IMR-90 (cell line): ENCODE measurements around the gene DTX3L. TPM values are rescaled to one million over a fixed set of nuclear protein-coding genes. Genes with fewer than 3 reads are reported as not detected.

Source experiments
- ATAC-seq: fragments of 200-7000 bp; cut with Tn5 transposase; 2 replicates; pipeline ENCODE4 v1.9.1; 2020; ENCODE audit warnings: low read depth, mild to moderate bottlenecking, moderate library complexity
- BruUV-seq: library from RNA; stranded (reverse); fragments of 400-500 nt; replicated peaks from 2 replicates; lab custom pipeline; 2021; lab: Mats Ljungman, UMichigan
- CTCF ChIA-PET: fragments of 300-600 bp; formaldehyde crosslinking; extraction: SDS; loops from one replicate; lab custom pipeline; 2021; ENCODE audit warnings: antibody characterized with exemption; lab: Yijun Ruan, JAX
- POLR2A ChIA-PET: fragments of 300-600 bp; sonication (Branson Sonifier 250); formaldehyde crosslinking; loops from one replicate; lab custom pipeline; 2022; ENCODE audit warnings: antibody characterized with exemption; ENCODE audit not compliant: unreplicated experiment; lab: Charles Lee
- DNase-seq: peaks from one replicate; pipeline ENCODE4 v3.0.0; 2013
- H2AFZ ChIP-seq: replicated peaks from 2 replicates; pipeline ENCODE3; 2013; ENCODE audit warnings: low read length, mild to moderate bottlenecking; ENCODE audit not compliant: poor library complexity
- H2AK5ac ChIP-seq: 2 replicates; pipeline ENCODE4 v1.6.1; 2013; ENCODE audit warnings: low read depth, low read length, inconsistent platforms
- H2AK9ac ChIP-seq: replicated peaks from 2 replicates; pipeline ENCODE3; 2013; ENCODE audit warnings: mild to moderate bottlenecking, low read depth, low read length, moderate library complexity; ENCODE audit not compliant: poor library complexity
- H2BK120ac ChIP-seq: 2 replicates; pipeline ENCODE4 v1.6.1; 2013; ENCODE audit warnings: low read depth, low read length, inconsistent platforms
- H2BK15ac ChIP-seq: 3 replicates; pipeline ENCODE4 v1.6.1; 2013; ENCODE audit warnings: low read depth, low read length, inconsistent platforms
- H2BK20ac ChIP-seq: 2 replicates; pipeline ENCODE4 v1.6.1; 2013; ENCODE audit warnings: low read depth, mild to moderate bottlenecking, inconsistent platforms, low read length, moderate library complexity
- H2BK5ac ChIP-seq: 2 replicates; pipeline ENCODE4 v1.6.1; 2013; ENCODE audit warnings: mild to moderate bottlenecking, low read depth, low read length, inconsistent platforms; ENCODE audit not compliant: poor library complexity, severe bottlenecking
- H3K14ac ChIP-seq: replicated peaks from 2 replicates; pipeline ENCODE4 v1.6.1; 2013; ENCODE audit warnings: low read depth, low read length, inconsistent platforms
- H3K18ac ChIP-seq: 2 replicates; pipeline ENCODE4 v1.6.1; 2013; ENCODE audit warnings: low read depth, low read length, control low read depth
- H3K23ac ChIP-seq: 2 replicates; pipeline ENCODE4 v1.6.1; 2013; ENCODE audit warnings: low read depth, low read length, inconsistent platforms
- H3K27ac ChIP-seq: 2 replicates; pipeline ENCODE4 v1.5.1; 2013; ENCODE audit warnings: mild to moderate bottlenecking, control low read depth, low read length; ENCODE audit not compliant: insufficient read depth
- H3K27me3 ChIP-seq: 2 replicates; pipeline ENCODE4 v1.6.1; 2013; ENCODE audit warnings: low read length; ENCODE audit not compliant: control insufficient read depth, insufficient read depth
- H3K36me3 ChIP-seq: 2 replicates; pipeline ENCODE4 v1.6.1; 2013; ENCODE audit warnings: low read length, mixed read lengths; ENCODE audit not compliant: control insufficient read depth, insufficient read depth
- H3K4ac ChIP-seq: 2 replicates; pipeline ENCODE4 v1.6.1; 2013; ENCODE audit warnings: low read depth, low read length, inconsistent platforms
- H3K4me1 ChIP-seq: 2 replicates; pipeline ENCODE4 v1.6.1; 2013; ENCODE audit warnings: low read length, mixed read lengths; ENCODE audit not compliant: control insufficient read depth, insufficient read depth
- H3K4me2 ChIP-seq: 2 replicates; pipeline ENCODE4 v1.6.1; 2013; ENCODE audit warnings: low read depth, mild to moderate bottlenecking, control low read depth, low read length, moderate library complexity
- H3K4me3 ChIP-seq: 2 replicates; pipeline ENCODE4 v1.5.1; 2013; ENCODE audit warnings: low read depth, mild to moderate bottlenecking, control low read depth, low read length, moderate library complexity; ENCODE audit not compliant: insufficient read depth
- H3K56ac ChIP-seq: 2 replicates; pipeline ENCODE4 v1.6.1; 2013; ENCODE audit warnings: low read length, inconsistent platforms; ENCODE audit not compliant: insufficient read depth; ENCODE audit errors: extremely low read depth
- H3K79me1 ChIP-seq, 2 experiments: 2 replicates each; pipeline ENCODE4 v1.6.1; 2013; ENCODE audit warnings: low read length in 2 of 2, inconsistent platforms in 1 of 2, low read depth in 1 of 2
- H3K9ac ChIP-seq: 2 replicates; pipeline ENCODE4 v1.6.1; 2013; ENCODE audit warnings: low read depth, low read length, control low read depth
- H3K9me1 ChIP-seq: 2 replicates; pipeline ENCODE4 v1.6.1; 2013; ENCODE audit warnings: low read length, inconsistent platforms; ENCODE audit not compliant: insufficient read depth
- H3K9me3 ChIP-seq: 2 replicates; pipeline ENCODE4 v1.6.1; 2013; ENCODE audit warnings: low read length; ENCODE audit not compliant: control insufficient read depth, insufficient read depth
- H4K20me1 ChIP-seq: 2 replicates; pipeline ENCODE4 v1.6.1; 2013; ENCODE audit warnings: low read length, inconsistent platforms; ENCODE audit not compliant: insufficient read depth
- H4K5ac ChIP-seq: 2 replicates; pipeline ENCODE4 v1.6.1; 2013; ENCODE audit warnings: mild to moderate bottlenecking, low read depth, low read length, control low read depth
- H4K8ac ChIP-seq, 2 experiments: 2 replicates each; pipeline ENCODE4 v1.6.1; 2013; ENCODE audit warnings: low read depth in 2 of 2, low read length in 2 of 2, control low read depth in 1 of 2, inconsistent platforms in 1 of 2
- H4K91ac ChIP-seq: 2 replicates; pipeline ENCODE4 v1.6.1; 2013; ENCODE audit warnings: low read depth, low read length, inconsistent platforms; ENCODE audit not compliant: insufficient read depth
- BHLHE40 ChIP-seq: fragments of 150-350 bp; IDR thresholded peaks from 2 replicates; pipeline ENCODE4 v1.6.1; 2016; ENCODE audit warnings: mild to moderate bottlenecking, low read depth, low read length
- CEBPB ChIP-seq: IDR thresholded peaks from 2 replicates; pipeline ENCODE4 v1.6.1; 2012; ENCODE audit warnings: low read depth, low read length, improper control_type of control experiment
- CHD1 ChIP-seq: IDR thresholded peaks from 2 replicates; pipeline ENCODE4 v1.6.1; 2012; ENCODE audit warnings: low read depth, low read length, improper control_type of control experiment
- ELK1 ChIP-seq: fragments of 150-350 bp; IDR thresholded peaks from 2 replicates; pipeline ENCODE4 v1.6.1; 2016; ENCODE audit warnings: low read depth, mild to moderate bottlenecking, low read length, moderate library complexity, borderline replicate concordance
- FOS ChIP-seq: fragments of 150-350 bp; IDR thresholded peaks from 2 replicates; pipeline ENCODE4 v1.6.1; 2016; ENCODE audit warnings: low read depth, low read length
- MAFK ChIP-seq: IDR thresholded peaks from 2 replicates; pipeline ENCODE4 v1.6.1; 2012; ENCODE audit warnings: low read depth, low read length, improper control_type of control experiment
- MAZ ChIP-seq: IDR thresholded peaks from 2 replicates; pipeline ENCODE4 v1.6.1; 2012; ENCODE audit warnings: low read depth, mild to moderate bottlenecking, low read length, improper control_type of control experiment, moderate library complexity, borderline replicate concordance
- MXI1 ChIP-seq: IDR thresholded peaks from 2 replicates; pipeline ENCODE4 v1.6.1; 2012; ENCODE audit warnings: low read depth, mild to moderate bottlenecking, low read length, moderate library complexity, borderline replicate concordance
- NFE2L2 ChIP-seq: fragments of 150-350 bp; IDR thresholded peaks from 2 replicates; pipeline ENCODE4 v1.6.1; 2016; ENCODE audit warnings: low read depth, mild to moderate bottlenecking, low read length
- POLR2A ChIP-seq: IDR thresholded peaks from 2 replicates; pipeline ENCODE4 v1.6.1; 2012; ENCODE audit warnings: mild to moderate bottlenecking, low read depth, low read length
- RAD21 ChIP-seq: IDR thresholded peaks from 2 replicates; pipeline ENCODE4 v1.6.1; 2012; ENCODE audit warnings: low read length, improper control_type of control experiment
- RCOR1 ChIP-seq: IDR thresholded peaks from 2 replicates; pipeline ENCODE4 v1.6.1; 2012; ENCODE audit warnings: mild to moderate bottlenecking, low read length, improper control_type of control experiment; ENCODE audit not compliant: insufficient replicate concordance
- RFX5 ChIP-seq: IDR thresholded peaks from 2 replicates; pipeline ENCODE4 v1.8.0; 2012; ENCODE audit warnings: low read depth, mild to moderate bottlenecking, low read length, moderate library complexity
- SMC3 ChIP-seq: fragments of 150-350 bp; IDR thresholded peaks from 2 replicates; pipeline ENCODE4 v1.6.1; 2016; ENCODE audit warnings: low read depth, mild to moderate bottlenecking, antibody characterized with exemption, low read length, moderate library complexity
- USF2 ChIP-seq: fragments of 150-350 bp; IDR thresholded peaks from 2 replicates; pipeline ENCODE4 v1.6.1; 2017; ENCODE audit warnings: mild to moderate bottlenecking, antibody characterized with exemption, low read length, low read depth
- WGBS, 2 experiments: methylation state at CpG; one replicate each; pipeline versions ENCODE4 v1.1.5 to v1.1.7; 2013; ENCODE audit warnings: missing lambda C conversion rate in 2 of 2; ENCODE audit not compliant: insufficient read length in 1 of 2; ENCODE audit errors: extremely low coverage in 2 of 2; 5-methylcytosine and 5-hydroxymethylcytosine counted together
- dilution Hi-C: fragments of 300-500 bp; cut with HindIII; formaldehyde crosslinking; loops from one replicate; pipeline ENCODE4 v1.14.3; 2018; ENCODE audit warnings: low sequenced_read_pairs; ENCODE audit not compliant: unreplicated experiment
- in situ Hi-C: fragments of 300-500 bp; cut with MboI; formaldehyde crosslinking; loops from 3 replicates; pipeline ENCODE4 v1.14.3; 2019; ENCODE audit warnings: low sequenced_read_pairs, inconsistent platforms, mixed read lengths
- intact Hi-C: fragments of 100-400 bp; cut with micrococcal nuclease; formaldehyde crosslinking; loops from 2 replicates; pipeline ENCODE4 v1.10.0; 2022
- polyA plus RNA-seq, 3 experiments: library from polyadenylated mRNA; depleted of rRNA; stranded (reverse); fragments of >200 nt; gene quantifications; 2 replicates each; pipeline ENCODE4 v1.2.3, GENCODE V29; 2012; ENCODE audit warnings: low replicate concordance in 1 of 3
- total RNA-seq: library from RNA; depleted of rRNA; stranded (reverse); fragments of >200 nt; gene quantifications from 2 replicates; pipeline ENCODE4 v1.2.3, GENCODE V29; 2012

DTX3L gene
- total and polyA plus RNA-seq, 2 of the 4 experiments (the other 2 are of a cell fraction) = 4.1 to 7.9 TPM

GRCh38 chr3:122582390-122582789 lies 18.3 kb downstream of the DTX3L start:
- H3K4me1 ChIP-seq = peaks cover under 1% of the 10 kb centered on the region; the same call in 1 of the 2 replicates
- no peak overlapping the region for H3K4me2 ChIP-seq
- no peak overlapping the region for H3K4ac ChIP-seq
- H4K91ac ChIP-seq = no peak overlapping the region
- H2BK15ac ChIP-seq = no peak overlapping the region
- no peak overlapping the region for H2BK5ac ChIP-seq
- H3K9me1 ChIP-seq = no peaks in the 10 kb centered on the region
- ChIA-PET CTCF (no interaction called here), POLR2A (no interaction called here)
- no peak overlapping the region for H3K23ac ChIP-seq
- dilution Hi-C loops (no loop called here), intact Hi-C loops (no loop called here), in situ Hi-C loops (no loop called here)
- H3K79me1 ChIP-seq = no peaks in the 10 kb centered on the region
- no peak overlapping the region for H3K27ac ChIP-seq
- TF ChIP-seq RFX5 (no peak), CHD1 (no peak), MAZ (no peak), RCOR1 (no peak), FOS (no peak), MAFK (no peak), NFE2L2 (no peak), RAD21 (no peak), POLR2A (no peak), MXI1 (no peak), CEBPB (no peak), ELK1 (no peak), BHLHE40 (no peak), SMC3 (no peak), USF2 (no peak)
- no peaks in the 10 kb centered on the region for H3K27me3 ChIP-seq
- BruUV-seq = no TSS peak
- no peaks in the 10 kb centered on the region for H3K36me3 ChIP-seq
- no peak overlapping the region for H2BK20ac ChIP-seq
- H4K8ac ChIP-seq = no peak overlapping the region
- no peak overlapping the region for H3K18ac ChIP-seq
- no CpG with 5 or more reads among the region's 1 CpG for WGBS, 2 experiments
- H2AFZ ChIP-seq = no peak overlapping the region
- H3K9ac ChIP-seq = no peak overlapping the region
- peaks cover 7% of the 10 kb centered on the region for H3K9me3 ChIP-seq
- H2BK120ac ChIP-seq = no peak overlapping the region
- no peak overlapping the region for H3K14ac ChIP-seq
- DNase-seq = no peak
- H3K4me3 ChIP-seq = no peak overlapping the region
- H2AK5ac ChIP-seq = no peak overlapping the region
- no peak overlapping the region for H2AK9ac ChIP-seq
- H4K5ac ChIP-seq = no peak overlapping the region
- no peak for ATAC-seq
- no peaks in the 10 kb centered on the region for H4K20me1 ChIP-seq
- no peak overlapping the region for H3K56ac ChIP-seq
